Stomach (tissue), 9 donors: Measurements from ENCODE around the gene PYGM. TPM values are rescaled to one million over a fixed set of nuclear protein-coding genes. Genes with fewer than 3 reads are reported as not detected.

ENCODE experiments used
- DNase-seq, 2 donors: peaks; one replicate each; pipeline versions ENCODE4 v3.0.0 to v3.0.0-alpha.2; 2013 to 2019
- H3K27ac ChIP-seq, 5 donors: fragments of 200-600 bp in 4 of 5; sonication (generic) in 4 of 5; one replicate each; pipeline ENCODE4 v1.5.1; 2013 to 2019; ENCODE audit warnings: mild to moderate bottlenecking in 1 of 5, moderate library complexity in 1 of 5
- H3K27me3 ChIP-seq, 3 donors: fragments of 200-600 bp; sonication (generic); one replicate each; pipeline ENCODE4 v1.5.1; 2017 to 2019; ENCODE audit warnings: mixed run types in 1 of 3
- H3K36me3 ChIP-seq, 4 donors: fragments of 200-600 bp; sonication (generic); 1 replicate in 3 of 4; 2 replicates in 1 of 4; pipeline ENCODE4 v1.5.1; 2016 to 2019
- H3K4me1 ChIP-seq, 4 donors: fragments of 200-600 bp; sonication (generic); one replicate each; pipeline ENCODE4 v1.5.1; 2016 to 2019
- H3K4me3 ChIP-seq, 4 donors: fragments of 200-600 bp; sonication (generic) in 3 of 4; one replicate each; pipeline ENCODE4 v1.5.1; 2016 to 2019; ENCODE audit warnings: mild to moderate bottlenecking in 1 of 4
- H3K9me3 ChIP-seq, 4 donors: fragments of 200-600 bp; sonication (generic); one replicate each; pipeline ENCODE4 v1.5.1; 2016 to 2019
- CTCF ChIP-seq, 7 experiments: fragments of 450-650 bp in 4 of 7; fragments of 200-600 bp in 3 of 7; sonication (generic) in 3 of 7; IDR thresholded peaks; one replicate each; pipeline ENCODE4 v1.5.1; 2016 to 2019; ENCODE audit warnings: antibody characterized with exemption in 7 of 7, control low read depth in 2 of 7, mild to moderate bottlenecking in 1 of 7
- EP300 ChIP-seq: sonication (generic); formaldehyde crosslinking; IDR thresholded peaks from one replicate; pipeline ENCODE4 v1.6.1; 2017; ENCODE audit warnings: antibody characterized with exemption
- POLR2A ChIP-seq, 4 donors: fragments of 450-650 bp; IDR thresholded peaks; one replicate each; pipeline ENCODE4 v1.6.1; 2016; ENCODE audit warnings: antibody characterized with exemption in 4 of 4, control low read depth in 2 of 4, mild to moderate bottlenecking in 1 of 4, moderate library complexity in 1 of 4
- POLR2AphosphoS5 ChIP-seq, 3 donors: sonication (generic); formaldehyde crosslinking; IDR thresholded peaks; one replicate each; pipeline ENCODE4 v1.6.1; 2016; ENCODE audit warnings: antibody characterized with exemption in 3 of 3
- WGBS, 5 donors: extraction: QIAGEN DNeasy Blood & Tissue Kit in 3 of 5; methylation state at CpG; one replicate each; pipeline versions ENCODE4 v1.1.5 to v1.1.7; 2013 to 2018; 5-methylcytosine and 5-hydroxymethylcytosine counted together
- intact Hi-C: fragments of 100-400 bp; cut with DNase I; formaldehyde crosslinking; loops from one replicate; pipeline ENCODE4 v1.15.1; 2023; ENCODE audit warnings: low total_unique reads
- polyA plus RNA-seq, 3 donors: library from polyadenylated mRNA; stranded (reverse); fragments of 200-250 nt; gene quantifications; one replicate each; pipeline ENCODE4 v1.2.3, GENCODE V29; 2013
- total RNA-seq, 5 donors: library from RNA; depleted of rRNA; stranded (reverse); fragments of >200 nt; gene quantifications; one replicate each; pipeline versions ENCODE4 v1.1.0 to v1.2.3, GENCODE V29; 2014 to 2016
- donor health status: healthy with polysubstance abuse.
- donor health status: Bipolar disorder and iron deficiency.
- donor health status: healthy.

Gene PYGM
- total and polyA plus RNA-seq, 8 donors, result 0.37 to 3.5 (median 1.8) TPM; not detected in 1

- TF ChIP-seq POLR2A (IDR thresholded peaks at IDR 0.05) (no peak), EP300 (no peak), CTCF (IDR thresholded peaks at IDR 0.05) (no peak), POLR2AphosphoS5 (IDR thresholded peaks at IDR 0.05) (no peak)
- 86 to 90% (median 89%) methylated on average over 13 to 19 of the region's 19 CpGs for WGBS, 5 donors
- Histone ChIP-seq H3K4me3 (no peak overlapping the region), H3K36me3 (peaks cover 0 to 79% (median 50%) of the 10 kb centered on the region in 4 donors), H3K27ac (no peak overlapping the region), H3K4me1 (peaks cover 4 to 10% (median 9%) of the 10 kb centered on the region in 4 donors), H3K9me3 (no peaks in the 10 kb centered on the region), H3K27me3 (no peaks in the 10 kb centered on the region)
- DNase-seq, result no peak
- intact Hi-C loops, result no loop called here
These were observed 37.2 kb upstream of the PYGM start for GRCh38 chr11:64796757-64797541.

- DNase-seq, result no peak
- H3K27me3 ChIP-seq, result no peaks in the 10 kb centered on the region
- no peaks in the 10 kb centered on the region for H3K9me3 ChIP-seq
- peaks cover 0 to 86% (median 57%) of the 10 kb centered on the region in 4 donors for H3K36me3 ChIP-seq
- WGBS, 5 donors, result 72 to 86% (median 84%) methylated on average over 17 to 19 of the region's 19 CpGs
- TF ChIP-seq EP300 (no peak), POLR2A (IDR thresholded peaks at IDR 0.05) (no peak), CTCF (IDR thresholded peaks at IDR 0.05) (no peak), POLR2AphosphoS5 (IDR thresholded peaks at IDR 0.05) (no peak)
- no peak overlapping the region for H3K27ac ChIP-seq
- intact Hi-C loops, result no loop called here
- peaks cover 0 to 3% (median 1%) of the 10 kb centered on the region in 4 donors for H3K4me1 ChIP-seq
- no peak overlapping the region for H3K4me3 ChIP-seq
These were observed 36.4 kb upstream of the PYGM start for GRCh38 chr11:64796047-64796756.

GRCh38 chr11:64794526-64794925, 34.8 kb upstream of the PYGM start:
- DNase-seq, result no peak
- intact Hi-C loops, result no loop called here

GRCh38 chr11:64793271-64794160, 33.7 kb upstream of the PYGM start:
- Histone ChIP-seq H3K27ac (peak overlapping the region in 1 of 5 donors; percentile 8), H3K9me3 (no peaks in the 10 kb centered on the region), H3K4me3 (no peak overlapping the region), H3K36me3 (peaks cover 10 to 90% (median 65%) of the 10 kb centered on the region in 4 donors), H3K27me3 (no peaks in the 10 kb centered on the region), H3K4me1 (no peaks in the 10 kb centered on the region)
- 72 to 82% (median 77%) methylated on average over 10 to 11 of the region's 11 CpGs for WGBS, 5 donors
- TF ChIP-seq CTCF (IDR thresholded peaks at IDR 0.05), result no peak
- DNase-seq, result no peak
- intact Hi-C loops, result no loop called here

More at GRCh38 chr11:64794526-64794925, 34.8 kb upstream of the PYGM start:
- 92 to 96% (median 95%) methylated on average over 10 of the region's 10 CpGs for whole genome bisulfite sequencing, 5 donors
- Histone ChIP-seq H3K36me3 (peaks cover 4 to 90% (median 63%) of the 10 kb centered on the region in 4 donors), H3K9me3 (no peaks in the 10 kb centered on the region), H3K27me3 (no peaks in the 10 kb centered on the region), H3K4me1 (no peaks in the 10 kb centered on the region), H3K27ac (no peak overlapping the region), H3K4me3 (no peak overlapping the region)
- TF ChIP-seq EP300, result no peak
